Measurements from ENCODE around the gene ABCD1. TPM values are rescaled to one million over a fixed set of nuclear protein-coding genes. Genes with fewer than 3 reads are reported as not detected.
A peak's percentile ranks its signal among the peaks of the same experiment; 100 is the strongest.

The ABCD1 gene
- total and polyA plus RNA-seq, 9 of the 15 experiments (the other 6 are each of a cell fraction or from before 2014, with no cell fraction given): 0.07 to 6.9 (median 2.2) TPM

DNA sequence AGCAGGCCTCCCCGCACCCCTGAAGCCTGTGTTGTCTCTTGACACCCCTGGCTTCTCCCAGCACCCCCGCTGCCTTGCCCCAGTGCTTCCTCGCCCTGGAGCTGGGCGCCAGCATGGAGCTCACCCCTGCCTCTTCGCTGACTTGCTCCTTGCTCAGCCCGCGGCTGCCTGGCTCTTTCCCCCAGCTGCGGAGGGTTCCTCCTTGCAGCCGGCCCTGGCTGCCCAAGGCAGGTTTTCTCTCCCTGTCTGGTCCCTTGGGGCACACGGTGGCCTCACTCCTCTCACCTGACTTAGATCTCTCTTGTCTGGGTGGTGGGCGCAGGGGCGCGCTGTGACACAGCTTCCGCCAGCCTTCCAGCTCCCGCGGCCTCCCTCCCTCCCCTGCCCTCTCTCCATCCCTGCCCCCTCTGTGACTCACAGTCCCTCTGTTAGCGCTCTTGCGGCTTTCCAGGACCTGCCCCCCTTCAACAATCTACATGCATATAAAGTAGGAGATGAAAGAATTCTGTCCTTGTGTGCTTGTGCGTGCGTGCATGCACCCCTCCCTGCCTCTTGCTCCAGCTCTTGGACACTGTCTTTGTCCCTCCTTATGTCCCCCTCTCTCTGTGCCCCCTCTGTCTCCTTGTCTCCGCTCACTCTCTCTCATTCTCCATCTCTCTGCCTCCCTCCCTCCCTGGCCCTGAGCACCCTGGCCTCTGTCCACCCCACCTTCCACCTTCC is 41.6 kb downstream of the ABCD1 start:
- peak overlapping the region; percentile 87 for H3K4me2 ChIP-seq (ENCODE audit: insufficient read depth, low read length)
- FAIRE-seq: peak; percentile 92
- H3K27me3 ChIP-seq (ENCODE audit: control insufficient read depth in 2 of 2, insufficient read depth in 2 of 2, low read length in 2 of 2): no peaks in the 10 kb centered on the region
- TF ChIP-seq, protein P1, sequence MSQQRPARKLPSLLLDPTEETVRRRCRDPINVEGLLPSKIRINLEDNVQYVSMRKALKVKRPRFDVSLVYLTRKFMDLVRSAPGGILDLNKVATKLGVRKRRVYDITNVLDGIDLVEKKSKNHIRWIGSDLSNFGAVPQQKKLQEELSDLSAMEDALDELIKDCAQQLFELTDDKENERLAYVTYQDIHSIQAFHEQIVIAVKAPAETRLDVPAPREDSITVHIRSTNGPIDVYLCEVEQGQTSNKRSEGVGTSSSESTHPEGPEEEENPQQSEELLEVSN (IDR thresholded peaks at IDR 0.05; ENCODE audit: borderline replicate concordance in 1 of 2, extremely low read depth in 1 of 2, insufficient read depth in 1 of 2, insufficient read length in 1 of 2, low read depth in 1 of 2, low read length in 1 of 2, poor library complexity in 1 of 2, severe bottlenecking in 1 of 2): no peak
- TF ChIP-seq TOE1 (IDR thresholded peaks at IDR 0.05; ENCODE audit: borderline replicate concordance) (no peak), TOE1 (CRISPR knock-in tag; IDR thresholded peaks at IDR 0.05; ENCODE audit: borderline replicate concordance, low read depth) (no peak), MEIS2 (IDR thresholded peaks at IDR 0.05; ENCODE audit: partially characterized antibody) (peak; percentile 33), PHB (CRISPR knock-in tag; IDR thresholded peaks at IDR 0.05) (no peak), ZFP1 (CRISPR knock-in tag; IDR thresholded peaks at IDR 0.05) (no peak), DMBX1 (CRISPR knock-in tag; IDR thresholded peaks at IDR 0.05; ENCODE audit: borderline replicate concordance) (no peak), MAFG (tag; conservative IDR thresholded peaks at IDR 0.05) (no peak), CBX2 (IDR thresholded peaks at IDR 0.05; ENCODE audit: insufficient read depth, low read length, poor library complexity, severe bottlenecking) (no peak), ATF7 (IDR thresholded peaks at IDR 0.05) (no peak), TAF1 (IDR thresholded peaks at IDR 0.05; ENCODE audit: control insufficient read depth, extremely low read depth, insufficient read depth, low read length, severe bottlenecking) (peak; percentile 37)
- TF ChIP-seq, protein P2, sequence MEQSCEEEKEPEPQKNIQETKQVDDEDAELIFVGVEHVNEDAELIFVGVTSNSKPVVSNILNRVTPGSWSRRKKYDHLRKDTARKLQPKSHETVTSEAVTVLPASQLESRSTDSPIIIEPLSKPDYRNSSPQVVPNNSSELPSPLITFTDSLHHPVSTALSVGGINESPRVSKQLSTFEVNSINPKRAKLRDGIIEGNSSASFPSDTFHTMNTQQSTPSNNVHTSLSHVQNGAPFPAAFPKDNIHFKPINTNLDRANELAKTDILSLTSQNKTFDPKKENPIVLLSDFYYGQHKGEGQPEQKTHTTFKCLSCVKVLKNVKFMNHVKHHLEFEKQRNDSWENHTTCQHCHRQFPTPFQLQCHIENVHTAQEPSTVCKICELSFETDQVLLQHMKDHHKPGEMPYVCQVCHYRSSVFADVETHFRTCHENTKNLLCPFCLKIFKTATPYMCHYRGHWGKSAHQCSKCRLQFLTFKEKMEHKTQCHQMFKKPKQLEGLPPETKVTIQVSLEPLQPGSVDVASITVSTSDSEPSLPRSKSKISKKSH (CRISPR knock-in tag; IDR thresholded peaks at IDR 0.05): no peak
- TF ChIP-seq, protein P3, sequence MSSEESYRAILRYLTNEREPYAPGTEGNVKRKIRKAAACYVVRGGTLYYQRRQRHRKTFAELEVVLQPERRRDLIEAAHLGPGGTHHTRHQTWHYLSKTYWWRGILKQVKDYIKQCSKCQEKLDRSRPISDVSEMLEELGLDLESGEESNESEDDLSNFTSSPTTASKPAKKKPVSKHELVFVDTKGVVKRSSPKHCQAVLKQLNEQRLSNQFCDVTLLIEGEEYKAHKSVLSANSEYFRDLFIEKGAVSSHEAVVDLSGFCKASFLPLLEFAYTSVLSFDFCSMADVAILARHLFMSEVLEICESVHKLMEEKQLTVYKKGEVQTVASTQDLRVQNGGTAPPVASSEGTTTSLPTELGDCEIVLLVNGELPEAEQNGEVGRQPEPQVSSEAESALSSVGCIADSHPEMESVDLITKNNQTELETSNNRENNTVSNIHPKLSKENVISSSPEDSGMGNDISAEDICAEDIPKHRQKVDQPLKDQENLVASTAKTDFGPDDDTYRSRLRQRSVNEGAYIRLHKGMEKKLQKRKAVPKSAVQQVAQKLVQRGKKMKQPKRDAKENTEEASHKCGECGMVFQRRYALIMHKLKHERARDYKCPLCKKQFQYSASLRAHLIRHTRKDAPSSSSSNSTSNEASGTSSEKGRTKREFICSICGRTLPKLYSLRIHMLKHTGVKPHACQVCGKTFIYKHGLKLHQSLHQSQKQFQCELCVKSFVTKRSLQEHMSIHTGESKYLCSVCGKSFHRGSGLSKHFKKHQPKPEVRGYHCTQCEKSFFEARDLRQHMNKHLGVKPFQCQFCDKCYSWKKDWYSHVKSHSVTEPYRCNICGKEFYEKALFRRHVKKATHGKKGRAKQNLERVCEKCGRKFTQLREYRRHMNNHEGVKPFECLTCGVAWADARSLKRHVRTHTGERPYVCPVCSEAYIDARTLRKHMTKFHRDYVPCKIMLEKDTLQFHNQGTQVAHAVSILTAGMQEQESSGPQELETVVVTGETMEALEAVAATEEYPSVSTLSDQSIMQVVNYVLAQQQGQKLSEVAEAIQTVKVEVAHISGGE (CRISPR knock-in tag; IDR thresholded peaks at IDR 0.05): no peak

More for the DNA sequence above, 41.6 kb downstream of the ABCD1 start:
- no peaks in the 10 kb centered on the region for H3K9me1 ChIP-seq (ENCODE audit: control insufficient read depth, insufficient read depth, low read length)
- peak overlapping the region; percentile 99 for H3K27ac ChIP-seq (ENCODE audit: extremely low read depth, low read depth, low read length)
- peak; percentile 82 for ATAC-seq
- no peaks in the 10 kb centered on the region for H4K20me1 ChIP-seq (replicated peaks; ENCODE audit: control insufficient read depth, insufficient read depth, low read length)
- DNase-seq (ENCODE audit: extremely low read depth in 1 of 4, low spot score in 3 of 4): peak; percentile 71 to 91 (median 79)
- ChIA-PET POLR2A (interaction anchor here (0.6 to 0.7 kb wide), 3 partner anchors 35 to 780 kb away, joined by 3 to 4 read pairs (median 3); partner anchors contain the start of gene G6PD), CTCF (ENCODE audit: low intra/inter-chr PET ratio) (no interaction called here)
- H3K36me3 ChIP-seq (ENCODE audit: control insufficient read depth, insufficient read depth, low read length): no peaks in the 10 kb centered on the region
- H3K79me2 ChIP-seq (ENCODE audit: control insufficient read depth, insufficient read depth, low read length): peaks cover 14% of the 10 kb centered on the region
- intact Hi-C loops (cut with micrococcal nuclease) (loop anchor here (5.0 kb wide), 1 partner anchor 161 kb away; the partner anchor contains the start of gene ARHGAP4), in situ Hi-C loops (cut with MboI) (no loop called here)
- BruUV-seq (replicated peaks): TSS peak; percentile 83
- H3K4me3 ChIP-seq: peak overlapping the region; percentile 51
- WGBS (ENCODE audit: insufficient coverage, low coverage, missing lambda C conversion rate): 0% methylated on average over 14 of the region's 21 CpGs
- H3K9ac ChIP-seq (ENCODE audit: insufficient read depth in 1 of 2, low read depth in 2 of 2, low read length in 2 of 2): peak overlapping the region; percentile 92 to 96
- H3K9me3 ChIP-seq (replicated peaks; ENCODE audit: control insufficient read depth, insufficient read depth, low read depth, low read length): no peaks in the 10 kb centered on the region
- H2AFZ ChIP-seq (ENCODE audit: low read depth, low read length): peak overlapping the region; percentile 86
- peaks cover 15 to 83% of the 10 kb centered on the region in 2 experiments for H3K4me1 ChIP-seq (replicated peaks in 1 of 2; ENCODE audit: control insufficient read depth in 2 of 2, insufficient read depth in 2 of 2, low read length in 2 of 2)
